NCI-H2107 treated with DMSO at 0.1 percent for 48 hours (cell line): ENCODE results near the gene SYT15B.
"Not testable (repeated sequence)": the region's sequence is repeated elsewhere in the genome, so short reads cannot be mapped to it uniquely, and the experiment has no call there.

Experiments
- DNase-seq: peaks from one replicate; lab custom pipeline; 2025; ENCODE audit not compliant: unreplicated experiment; lab: John Stamatoyannopoulos, UW

Gene SYT15B

GRCh38 chr10:47763554-47764175 is at the start of gene SYT15B:
SYT15B (minus strand) TSS chr10:47763592; CDS start chr10:47762640, 952 bp downstream.
- not testable (repeated sequence) for DNase-seq

- DNase-seq: not testable (repeated sequence)
Observed at GRCh38 chr10:47779590-47779989, 16.2 kb upstream of the SYT15B start.

- DNase-seq: peak; percentile 0
Observed at GRCh38 chr10:47775361-47776231, 12.2 kb upstream of the SYT15B start.

- not testable (repeated sequence) for DNase-seq
Observed at GRCh38 chr10:47770745-47771144, 7.4 kb upstream of the SYT15B start.

GRCh38 chr10:47768578-47769115 is 5.3 kb upstream of the SYT15B start:
- not testable (repeated sequence) for DNase-seq

- not testable (repeated sequence) for DNase-seq
Observed at GRCh38 chr10:47768085-47768484, 4.7 kb upstream of the SYT15B start.

- DNase-seq: not testable (repeated sequence)
Observed at GRCh38 chr10:47767236-47767635, 3.8 kb upstream of the SYT15B start.

- DNase-seq: not testable (repeated sequence)
Observed at GRCh38 chr10:47765232-47765631, 1.8 kb upstream of the SYT15B start.

- DNase-seq: not testable (repeated sequence)
Observed at GRCh38 chr10:47762674-47763553, 478 bp downstream of the SYT15B start.

GRCh38 chr10:47758855-47759254 is 4.5 kb downstream of the SYT15B start:
- DNase-seq: not testable (repeated sequence)

- not testable (repeated sequence) for DNase-seq
Observed at GRCh38 chr10:47756169-47756568, 7.2 kb downstream of the SYT15B start.

GRCh38 chr10:47753871-47754270 is 9.5 kb downstream of the SYT15B start:
- not testable (repeated sequence) for DNase-seq

- not testable (repeated sequence) for DNase-seq
Observed at GRCh38 chr10:47753176-47753575, 10.2 kb downstream of the SYT15B start.

- not testable (repeated sequence) for DNase-seq
Observed at GRCh38 chr10:47751821-47752220, 11.6 kb downstream of the SYT15B start.

GRCh38 chr10:47750360-47750759 is 13.0 kb downstream of the SYT15B start:
- not testable (repeated sequence) for DNase-seq

GRCh38 chr10:47746780-47747376 is 16.5 kb downstream of the SYT15B start:
- not testable (repeated sequence) for DNase-seq

GRCh38 chr10:47744881-47745280 is 18.5 kb downstream of the SYT15B start:
- not testable (repeated sequence) for DNase-seq

- not testable (repeated sequence) for DNase-seq
Observed at GRCh38 chr10:47743611-47744550, 19.5 kb downstream of the SYT15B start.

- not testable (repeated sequence) for DNase-seq
Observed at GRCh38 chr10:47740868-47741267, 22.5 kb downstream of the SYT15B start.
